Heart left ventricle (tissue), 16 donors: Measurements from ENCODE around the gene INSYN1. TPM values are rescaled to one million over a fixed set of nuclear protein-coding genes. Genes with fewer than 3 reads are reported as not detected.

Experiments
- ATAC-seq, 4 donors: fragments of 200-7000 bp; cut with Tn5 transposase; one replicate each; pipeline ENCODE4 v1.9.1; 2020 to 2022; ENCODE audit warnings: moderate library complexity in 4 of 4, mild to moderate bottlenecking in 3 of 4, moderate number of reproducible peaks in 1 of 4
- DNase-seq, 5 donors: peaks; one replicate each; pipeline ENCODE4 v3.0.0-alpha.2; 2020
- H3K27ac ChIP-seq, 12 donors: fragments of 200-600 bp; sonication (generic) in 4 of 12; one replicate each; pipeline versions ENCODE4 v1.5.0 to v1.8.0; 2016 to 2022; ENCODE audit warnings: mild to moderate bottlenecking in 2 of 12
- H3K27me3 ChIP-seq, 9 donors: fragments of 200-600 bp; sonication (generic) in 2 of 9; one replicate each; pipeline versions ENCODE4 v1.5.1 to v1.8.0; 2016 to 2022; ENCODE audit warnings: mild to moderate bottlenecking in 3 of 9
- H3K36me3 ChIP-seq, 9 donors: fragments of 200-600 bp; sonication (generic) in 2 of 9; one replicate each; pipeline versions ENCODE4 v1.5.0 to v1.8.0; 2018 to 2022; ENCODE audit warnings: mild to moderate bottlenecking in 2 of 9
- H3K4me1 ChIP-seq, 12 donors: fragments of 200-600 bp; sonication (generic) in 4 of 12; one replicate each; pipeline versions ENCODE4 v1.5.0 to v1.8.0; 2016 to 2022; ENCODE audit warnings: mild to moderate bottlenecking in 3 of 12
- H3K4me3 ChIP-seq, 12 donors: fragments of 200-600 bp; sonication (generic) in 4 of 12; one replicate each; pipeline versions ENCODE4 v1.5.0 to v1.8.0; 2017 to 2022; ENCODE audit warnings: mild to moderate bottlenecking in 9 of 12, moderate library complexity in 4 of 12
- H3K9me3 ChIP-seq, 12 donors: fragments of 200-600 bp; sonication (generic) in 4 of 12; one replicate each; pipeline versions ENCODE4 v1.5.0 to v1.8.0; 2016 to 2022; ENCODE audit warnings: mild to moderate bottlenecking in 1 of 12
- POLR2A ChIP-seq, 2 donors: fragments of 450-650 bp; IDR thresholded peaks; one replicate each; pipeline ENCODE4 v1.6.1; 2017; ENCODE audit warnings: antibody characterized with exemption in 2 of 2, mild to moderate bottlenecking in 2 of 2, moderate library complexity in 2 of 2
- WGBS, 4 donors: extraction: QIAGEN DNeasy Blood & Tissue Kit in 2 of 4; methylation state at CpG; one replicate each; pipeline versions ENCODE4 v1.1.5 to v1.1.7; 2013 to 2018; 5-methylcytosine and 5-hydroxymethylcytosine counted together
- intact Hi-C, 10 donors: fragments of 100-400 bp; cut with DNase I; formaldehyde crosslinking; loops; one replicate each; pipeline versions ENCODE4 v1.11.1 to v1.14.2; 2022
- long read RNA-seq, 3 donors: library from polyadenylated mRNA; unstranded; transcript quantifications; one replicate each; pipeline ENCODE4 v2.0.0, GENCODE V29; 2020 to 2021
- polyA plus RNA-seq, 2 donors: library from polyadenylated mRNA; stranded (reverse); fragments of 200-250 nt; gene quantifications; one replicate each; pipeline ENCODE4 v1.2.3, GENCODE V29; 2013
- total RNA-seq, 9 donors: library from RNA; depleted of rRNA in 2 of 9; stranded (reverse); fragments of >200 nt in 2 of 9; fragmentation: NEBNext Ultra II Directional in 3 of 9; extraction: Animal tissue kit (Norgen Biotek cat#: 25700) in 3 of 9; gene quantifications; one replicate each; pipeline versions ENCODE4 v1.1.0 to v1.2.4, GENCODE V29; 2016 to 2023
- TF ChIP-seq, protein P1 (sequence below), 12 donors: fragments of 200-600 bp; sonication (generic) in 4 of 12; IDR thresholded peaks; one replicate each; pipeline versions ENCODE4 v1.5.0 to v1.8.0; 2018 to 2022; ENCODE audit warnings: antibody characterized with exemption in 12 of 12, mild to moderate bottlenecking in 5 of 12
- donor health status: ischemic (EF 13 %, LVEDD 7.1; RV severe dilation, severe dysfunction).
- donor health status: healthy with polysubstance abuse.
- donor health status: DM: no; HTN: yes; CAD: no.
- donor health status: DM: no; HTN: no; CAD: no.
- donor health status: ischemic (EF 25% LVEDD 6.9; RV normal size, moderate dysfunction).
- donor health status: ischemic (EF 25% LVEDD 5.7; RV mildly dilated, moderate dysfunction).
- donor health status: healthy.
- donor health status: DM: yes; HTN: yes; CAD: no.
- donor health status: ischemic (EF 35%, LVEDD 5.7; RV mildly dilated, moderate dysfunction).
- donor health status: nonischemic (EF 11% LVEDD 7.7; RV severe dilation, severe dysfunction).
- donor health status: DM: yes; HTN: yes; CAD: no.
- donor health status: PGD.
- donor health status: ischemic (EF 29% LVEDD 5.4; RV normal size, mild dysfunction).
- donor health status: nonischemic (EF 23%, LVEDD 6.1; RV moderate dilation, normal function).

Gene INSYN1
- 100 to 1,000 TPM in 4 of 9 donors, 10 to 100 TPM in 5; 51.5 to 182 (median 83.0) TPM for total RNA-seq
- polyA plus RNA-seq = 100 to 1,000 TPM; 120 to 137 TPM
- long read RNA-seq, donor 1, full-length matches to known transcripts = 73 of 105 reads
- long read RNA-seq, donor 1, partial matches to known transcripts = 3 of 105 reads
- long read RNA-seq, donor 1, other reads (novel, unspliced or antisense) = 29 of 105 reads
- long read RNA-seq, donor 2, partial matches to known transcripts = 0 of 17 reads
- long read RNA-seq, donor 2, other reads (novel, unspliced or antisense) = 17 of 17 reads
- long read RNA-seq, donor 3, full-length matches to known transcripts = 108 of 165 reads
- long read RNA-seq, donor 3, partial matches to known transcripts = 17 of 165 reads
- long read RNA-seq, donor 3, other reads (novel, unspliced or antisense) = 40 of 165 reads

DNA sequence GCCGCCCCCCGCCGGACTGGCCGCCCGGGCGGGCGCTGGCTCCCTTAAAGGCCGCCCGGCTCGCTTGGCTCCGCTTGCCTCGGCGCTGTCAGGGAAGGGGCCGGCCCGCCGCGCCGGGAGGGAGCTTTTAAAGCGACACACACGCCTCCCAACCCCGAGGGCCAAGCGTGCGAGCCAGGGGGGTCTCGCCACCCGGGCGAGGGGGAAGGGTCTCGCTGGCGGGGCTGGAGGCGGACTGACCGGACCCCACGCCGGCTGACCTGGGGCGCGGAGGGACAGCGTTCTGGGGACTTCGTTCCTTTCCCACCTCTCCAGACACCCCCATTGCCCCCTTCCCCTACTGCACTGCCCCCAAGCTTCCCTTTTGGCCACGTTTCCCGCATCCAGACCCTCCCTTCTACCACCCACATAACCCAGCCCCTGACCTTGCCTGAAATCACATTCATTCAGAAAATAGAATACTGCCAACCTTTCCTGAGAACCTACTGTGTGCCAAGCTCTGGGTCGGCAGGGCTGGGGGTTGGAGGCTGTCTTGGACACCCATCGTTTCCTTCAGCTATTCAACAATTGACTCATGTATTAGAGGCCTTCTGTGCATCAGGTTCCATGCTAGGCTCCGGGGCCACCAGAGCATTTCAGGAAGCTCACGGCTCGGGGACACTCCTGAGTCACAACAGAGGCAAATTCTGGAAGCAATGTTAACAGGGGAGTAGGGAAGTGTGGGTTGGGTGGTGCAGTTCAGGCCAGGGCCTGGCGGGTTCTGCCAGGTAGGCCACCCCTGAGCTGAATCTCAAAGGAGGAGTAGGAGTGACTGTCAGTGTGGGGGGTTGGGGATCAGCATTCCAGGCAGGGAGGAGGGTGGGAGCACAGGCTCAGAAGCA is at the start of gene INSYN1:
Gene INSYN1, minus strand, starts transcription at position 102 of the 881 bp plus-strand sequence. CDS start 2,221 bp downstream, outside the sequence.
- H3K27ac ChIP-seq = peak within 1 kb of the TSS in 10 of 12 donors; percentile 40 to 80 (median 56)
- no peaks in the 10 kb centered on the region for H3K36me3 ChIP-seq
- 11 to 32% (median 13%) methylated on average over 13 to 44 of the region's 44 CpGs for WGBS, 4 donors
- peaks cover 0 to 40% (median 10%) of the 10 kb centered on the region in 12 donors for H3K4me1 ChIP-seq
- peak within 1 kb of the TSS; percentile 57 to 92 (median 70) for H3K4me3 ChIP-seq
- TF ChIP-seq, protein P1, sequence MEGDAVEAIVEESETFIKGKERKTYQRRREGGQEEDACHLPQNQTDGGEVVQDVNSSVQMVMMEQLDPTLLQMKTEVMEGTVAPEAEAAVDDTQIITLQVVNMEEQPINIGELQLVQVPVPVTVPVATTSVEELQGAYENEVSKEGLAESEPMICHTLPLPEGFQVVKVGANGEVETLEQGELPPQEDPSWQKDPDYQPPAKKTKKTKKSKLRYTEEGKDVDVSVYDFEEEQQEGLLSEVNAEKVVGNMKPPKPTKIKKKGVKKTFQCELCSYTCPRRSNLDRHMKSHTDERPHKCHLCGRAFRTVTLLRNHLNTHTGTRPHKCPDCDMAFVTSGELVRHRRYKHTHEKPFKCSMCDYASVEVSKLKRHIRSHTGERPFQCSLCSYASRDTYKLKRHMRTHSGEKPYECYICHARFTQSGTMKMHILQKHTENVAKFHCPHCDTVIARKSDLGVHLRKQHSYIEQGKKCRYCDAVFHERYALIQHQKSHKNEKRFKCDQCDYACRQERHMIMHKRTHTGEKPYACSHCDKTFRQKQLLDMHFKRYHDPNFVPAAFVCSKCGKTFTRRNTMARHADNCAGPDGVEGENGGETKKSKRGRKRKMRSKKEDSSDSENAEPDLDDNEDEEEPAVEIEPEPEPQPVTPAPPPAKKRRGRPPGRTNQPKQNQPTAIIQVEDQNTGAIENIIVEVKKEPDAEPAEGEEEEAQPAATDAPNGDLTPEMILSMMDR (IDR thresholded peaks at IDR 0.05) = no peak
- TF ChIP-seq POLR2A (IDR thresholded peaks at IDR 0.05) = no peak
- peak in 3 of 4 donors; percentile 73 to 79 (median 75) for ATAC-seq
- no peaks in the 10 kb centered on the region for H3K9me3 ChIP-seq
- H3K27me3 ChIP-seq = peaks cover 0 to 43% (median 7%) of the 10 kb centered on the region in 9 donors
- intact Hi-C loops = loop anchor here in 1 of 10 donors (5.0 kb wide), 1 partner anchor 119 kb away; the partner anchor contains the start of gene TBC1D21
- DNase-seq = peak; percentile 65 to 79 (median 68)

DNA sequence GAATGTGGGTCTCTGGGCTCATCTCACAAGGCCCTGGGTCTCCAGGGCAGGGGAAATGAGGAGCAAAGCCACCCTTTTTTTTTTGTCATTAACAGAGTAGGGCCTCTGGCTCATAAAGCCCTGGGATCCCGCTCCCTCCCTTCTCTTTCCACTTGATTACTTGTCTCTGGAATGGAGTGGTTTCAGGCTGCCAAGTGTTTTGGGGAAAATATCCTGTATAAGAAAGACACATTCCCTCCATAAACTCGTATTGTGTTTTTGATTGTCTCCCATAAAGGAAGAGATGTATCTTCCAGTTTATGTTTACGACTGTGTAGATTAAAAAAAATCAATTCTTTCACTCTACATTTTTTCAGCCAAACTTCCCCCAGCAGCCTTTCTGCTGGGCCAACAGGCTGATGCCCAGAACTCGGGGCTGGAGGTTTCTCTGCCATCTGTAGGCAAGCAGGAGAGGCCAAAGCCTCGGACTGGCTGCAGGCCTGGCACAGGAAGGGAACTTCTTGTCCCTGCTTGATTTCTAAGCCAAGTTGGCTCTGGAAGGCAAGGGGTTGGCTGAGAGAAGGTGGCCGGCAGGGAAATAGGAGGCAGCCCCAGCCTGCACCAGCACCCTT is 49.4 kb upstream of the INSYN1 start:
- WGBS, 4 donors = 36 to 56% (median 43%) methylated on average over 6 of the region's 6 CpGs
- intact Hi-C loops = loop anchor here in 3 of 10 donors (5.0 kb wide), 2 partner anchors 45 to 70 kb away; partner anchors contain the start of gene TBC1D21 (in 1 of the 3)

GRCh38 chr15:73800662-73801345 is 47.7 kb upstream of the INSYN1 start:
- intact Hi-C loops = loop anchor here in 3 of 10 donors (2.0 to 5.0 kb wide), 3 partner anchors 38 to 71 kb away; partner anchors contain the start of gene TBC1D21 (in 1 of the 3)
- no peak overlapping the region for H3K4me3 ChIP-seq
- 33 to 40% (median 35%) methylated on average over 11 of the region's 11 CpGs for WGBS, 4 donors

More for the DNA sequence above, 49.4 kb upstream of the INSYN1 start:
- Histone ChIP-seq H3K36me3 (no peaks in the 10 kb centered on the region), H3K4me3 (no peak overlapping the region), H3K4me1 (peaks cover 12 to 63% (median 34%) of the 10 kb centered on the region in 12 donors), H3K27me3 (no peaks in the 10 kb centered on the region), H3K27ac (peak overlapping the region; percentile 13 to 87 (median 74)), H3K9me3 (no peaks in the 10 kb centered on the region)
- TF ChIP-seq POLR2A (IDR thresholded peaks at IDR 0.05) = no peak
- TF ChIP-seq, protein P1 (IDR thresholded peaks at IDR 0.05) = no peak
- DNase-seq (peak in 4 of 5 donors; percentile 32 to 83 (median 66)), ATAC-seq (peak; percentile 56 to 77 (median 70))

More at GRCh38 chr15:73800662-73801345, 47.7 kb upstream of the INSYN1 start:
- no peaks in the 10 kb centered on the region for H3K9me3 ChIP-seq
- no peaks in the 10 kb centered on the region for H3K27me3 ChIP-seq
- peak overlapping the region; percentile 40 to 87 (median 78) for H3K27ac ChIP-seq
- DNase-seq (peak; percentile 77 to 91 (median 83)), ATAC-seq (peak; percentile 72 to 88 (median 84))
- TF ChIP-seq, protein P1 (IDR thresholded peaks at IDR 0.05) = no peak
- no peak for TF ChIP-seq POLR2A (IDR thresholded peaks at IDR 0.05)
- H3K4me1 ChIP-seq = peaks cover 12 to 67% (median 37%) of the 10 kb centered on the region in 12 donors
- no peaks in the 10 kb centered on the region for H3K36me3 ChIP-seq
